ENCODE results near the gene C6orf89.
A peak's percentile ranks its signal among the peaks of the same experiment; 100 is the strongest.

The C6orf89 gene, protein sequence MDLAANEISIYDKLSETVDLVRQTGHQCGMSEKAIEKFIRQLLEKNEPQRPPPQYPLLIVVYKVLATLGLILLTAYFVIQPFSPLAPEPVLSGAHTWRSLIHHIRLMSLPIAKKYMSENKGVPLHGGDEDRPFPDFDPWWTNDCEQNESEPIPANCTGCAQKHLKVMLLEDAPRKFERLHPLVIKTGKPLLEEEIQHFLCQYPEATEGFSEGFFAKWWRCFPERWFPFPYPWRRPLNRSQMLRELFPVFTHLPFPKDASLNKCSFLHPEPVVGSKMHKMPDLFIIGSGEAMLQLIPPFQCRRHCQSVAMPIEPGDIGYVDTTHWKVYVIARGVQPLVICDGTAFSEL
- 81.5 to 232 (median 86.6) reads per million in 3 experiments for total RNA-seq

DNA sequence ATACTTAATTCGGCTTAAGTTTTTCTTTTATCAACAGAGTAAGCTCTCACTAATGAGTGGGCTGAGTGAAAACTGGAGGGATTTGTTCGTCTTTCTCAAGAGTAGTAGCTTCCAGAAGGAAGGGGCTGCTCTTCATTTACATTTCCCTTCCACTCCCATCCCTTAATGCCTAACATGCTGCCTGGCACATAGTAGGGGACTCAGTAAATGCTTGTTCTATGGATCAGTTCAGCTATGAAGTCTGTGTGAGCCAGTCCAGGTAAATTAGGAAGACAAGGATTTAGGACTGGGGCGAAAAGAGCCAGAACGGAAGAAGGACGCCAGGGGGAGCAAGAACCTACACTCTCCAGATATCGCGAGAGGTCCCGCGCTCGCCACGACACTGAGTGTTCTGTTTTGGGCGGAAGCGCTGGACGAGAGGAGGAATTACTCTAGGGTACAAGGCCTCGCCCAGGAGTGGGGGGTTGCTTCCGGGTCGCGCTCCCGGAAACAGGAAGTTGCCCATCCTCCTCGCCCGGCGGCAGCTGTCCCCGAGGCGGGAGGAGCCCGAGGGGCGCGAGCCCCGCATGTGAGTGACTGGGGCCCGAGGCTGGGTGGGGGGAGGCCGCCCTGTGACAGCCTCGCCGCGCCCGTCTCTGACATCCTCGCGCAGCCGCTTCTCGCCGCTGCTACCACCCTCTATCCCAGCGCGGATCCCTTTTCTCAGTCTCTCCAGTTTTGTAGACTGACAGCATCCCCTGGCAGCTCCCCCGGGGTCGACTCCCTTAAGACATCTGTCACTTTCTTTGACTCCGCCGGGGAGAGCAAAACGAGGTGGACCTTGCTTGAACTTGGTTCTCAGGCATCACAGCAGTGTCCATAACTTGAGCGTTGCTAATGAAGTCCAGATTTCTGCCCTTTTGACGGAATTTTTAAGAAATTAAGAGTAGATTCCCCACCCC, at the start of gene C6orf89:
C6orf89 (plus strand) TSS at position 492 of the 941 bp plus-strand sequence. CDS start 13,493 bp downstream, outside the sequence.
- DNase-seq: peak; percentile 96

DNA sequence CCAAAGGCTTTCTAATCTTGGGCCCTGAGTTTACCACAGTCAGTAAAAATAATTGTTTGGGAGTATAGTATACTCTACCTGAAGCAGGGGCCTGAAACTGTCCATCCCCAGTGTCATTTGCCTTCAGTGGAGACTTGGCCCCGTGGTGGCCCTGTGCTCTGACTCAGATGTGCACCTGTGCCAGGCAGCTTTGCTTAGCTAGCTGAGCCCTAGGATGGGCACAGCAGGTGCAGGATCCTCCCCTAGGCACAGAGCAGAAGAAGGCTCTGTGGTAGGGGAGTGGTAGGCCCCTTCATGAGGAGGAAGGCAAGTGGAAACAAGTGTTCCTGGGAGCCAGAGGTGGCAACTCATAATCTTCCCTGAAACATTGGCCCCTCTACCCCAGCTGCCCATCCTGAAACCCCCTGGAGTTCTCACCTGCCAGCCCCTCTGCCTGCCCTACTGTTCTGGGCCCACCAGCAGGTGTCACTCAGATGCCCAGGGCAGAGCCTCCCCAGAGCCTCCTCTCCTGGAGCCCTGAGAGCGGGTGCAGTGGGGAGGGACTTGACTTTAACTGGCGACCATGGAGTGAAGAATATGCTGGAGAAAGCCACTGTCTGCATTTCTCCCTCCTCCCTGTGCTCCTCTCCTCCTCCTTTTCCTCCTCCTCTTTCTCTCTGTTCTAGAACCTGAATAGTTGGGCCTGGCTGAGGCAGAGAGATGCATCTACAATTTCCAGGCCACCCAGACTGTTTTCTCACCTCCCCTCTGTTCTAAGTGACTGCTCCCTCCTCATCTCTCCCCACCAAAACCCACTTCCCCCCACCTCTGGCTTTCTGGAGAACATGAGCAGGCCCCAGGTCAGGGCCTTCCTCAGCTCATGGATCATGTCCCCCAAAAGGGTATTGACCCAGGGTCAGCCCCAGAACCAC, 49.4 kb upstream of the C6orf89 start:
- no peak for DNase-seq

DNA sequence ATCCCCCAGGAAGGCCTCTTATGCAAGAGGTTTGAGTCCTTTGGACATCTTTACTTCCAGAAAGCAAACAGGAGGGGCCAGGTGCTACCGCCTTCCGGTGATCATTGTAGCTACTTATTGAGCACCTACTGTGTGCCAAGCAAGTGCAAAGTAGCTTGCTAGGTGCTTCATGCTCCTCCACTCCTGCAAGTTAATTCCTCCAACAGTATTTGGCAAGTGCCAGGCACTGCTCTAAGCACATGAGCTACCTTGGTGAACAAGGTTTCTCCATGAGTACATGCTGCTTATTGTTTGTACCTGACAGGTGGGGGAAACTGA, 48.8 kb upstream of the C6orf89 start:
- no peak for DNase-seq

DNA sequence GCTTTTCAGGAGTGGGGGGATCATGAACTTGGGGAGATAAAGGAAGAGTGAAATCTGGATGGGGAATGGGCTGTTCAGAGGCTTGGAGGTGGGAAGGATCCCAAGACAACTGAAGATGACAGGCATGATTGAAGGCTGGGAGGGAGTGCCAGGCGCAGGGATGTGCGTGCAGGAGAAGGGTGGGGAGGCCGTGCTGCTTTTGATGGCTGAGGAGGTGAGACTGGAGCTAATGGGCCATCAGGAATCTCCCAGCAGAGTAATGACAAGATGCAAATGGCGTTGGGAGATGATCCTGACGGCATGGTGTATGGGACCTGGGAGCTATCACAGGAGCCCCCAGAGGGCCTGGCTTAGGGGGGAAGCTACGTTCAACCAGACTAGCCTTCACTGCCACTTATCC, 48.1 kb upstream of the C6orf89 start:
- no peak for DNase-seq

DNA sequence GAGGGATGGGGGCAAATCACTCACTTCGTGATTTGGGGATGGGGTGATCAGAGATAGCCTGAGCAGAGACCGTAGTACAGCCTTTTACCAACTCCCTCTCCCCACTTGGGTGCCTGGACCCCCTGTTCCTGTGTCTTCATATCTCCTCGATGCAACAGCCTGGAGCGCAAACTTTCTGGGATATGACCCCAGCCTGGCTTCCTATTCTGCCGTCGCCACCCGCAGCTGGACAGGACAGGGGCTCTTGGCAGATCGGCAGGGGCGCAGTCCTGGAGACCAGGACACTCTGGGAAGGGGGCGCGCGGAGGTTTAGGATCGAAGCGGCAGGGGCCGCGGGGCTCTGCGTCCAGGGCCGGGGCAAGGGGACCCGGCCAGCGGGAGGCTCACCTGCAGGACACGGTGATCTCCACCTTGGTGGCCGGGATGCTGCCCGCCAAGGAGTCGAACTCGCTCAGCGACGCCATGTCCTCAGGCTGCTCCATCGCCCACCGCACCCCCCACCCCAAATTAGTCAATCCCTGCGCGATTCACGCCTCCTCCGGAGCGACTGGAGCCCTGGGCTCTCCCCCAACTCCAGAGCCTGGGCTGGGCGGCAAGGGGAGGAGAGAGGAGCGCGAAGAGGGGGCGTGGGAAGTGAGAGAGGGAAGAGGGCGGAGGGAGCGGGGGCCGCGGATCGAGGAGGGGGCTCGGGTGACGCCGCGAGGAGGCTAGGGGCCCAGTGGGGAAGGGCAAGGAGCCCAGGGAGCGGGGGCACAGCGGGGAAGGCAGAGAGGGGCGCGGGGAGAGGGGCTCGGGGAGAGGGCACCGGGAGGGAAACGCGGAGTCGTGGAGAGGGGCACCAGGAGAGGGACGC, 46.6 kb upstream of the C6orf89 start, which contains the start of gene CPNE5:
CPNE5 (minus strand) TSS at position 549 of the 853 bp plus-strand sequence; CDS start at position 482, 67 bp downstream.
- DNase-seq: no peak

DNA sequence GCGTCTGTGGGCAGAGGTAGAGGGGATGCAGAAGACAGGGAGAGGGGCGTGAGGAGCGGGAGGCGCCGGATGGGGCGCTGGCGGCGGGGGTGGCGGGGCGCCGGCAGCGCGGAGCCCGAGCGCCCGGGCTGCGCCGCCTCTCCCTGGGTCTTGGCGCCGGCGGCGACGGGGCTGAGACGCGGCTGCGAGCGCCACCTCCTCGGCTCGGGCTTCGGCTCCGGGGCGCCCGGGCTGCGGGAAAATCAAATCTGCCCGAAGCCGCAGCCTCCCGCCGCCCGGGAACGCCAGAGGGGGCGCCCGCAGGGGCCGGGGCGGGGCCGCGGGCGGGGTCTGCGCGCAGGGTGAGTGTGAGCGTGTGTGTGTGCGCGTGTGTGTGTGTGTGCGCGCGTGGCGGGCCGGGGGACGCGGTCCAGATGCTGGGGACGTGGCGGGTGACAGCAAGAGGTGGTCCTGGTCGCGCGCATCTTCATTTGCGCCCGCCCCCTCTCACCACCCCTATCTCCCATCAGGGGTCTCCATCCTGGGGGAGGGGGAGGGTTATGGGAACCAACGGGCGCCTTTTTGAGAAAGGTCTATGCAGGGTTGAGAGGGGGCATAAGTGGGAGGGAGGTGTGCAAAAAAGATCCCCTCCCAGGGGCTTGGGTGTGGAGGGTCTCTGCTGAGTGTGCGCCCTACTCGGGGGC, 45.9 kb upstream of the C6orf89 start:
- DNase-seq: peak; percentile 28

DNA sequence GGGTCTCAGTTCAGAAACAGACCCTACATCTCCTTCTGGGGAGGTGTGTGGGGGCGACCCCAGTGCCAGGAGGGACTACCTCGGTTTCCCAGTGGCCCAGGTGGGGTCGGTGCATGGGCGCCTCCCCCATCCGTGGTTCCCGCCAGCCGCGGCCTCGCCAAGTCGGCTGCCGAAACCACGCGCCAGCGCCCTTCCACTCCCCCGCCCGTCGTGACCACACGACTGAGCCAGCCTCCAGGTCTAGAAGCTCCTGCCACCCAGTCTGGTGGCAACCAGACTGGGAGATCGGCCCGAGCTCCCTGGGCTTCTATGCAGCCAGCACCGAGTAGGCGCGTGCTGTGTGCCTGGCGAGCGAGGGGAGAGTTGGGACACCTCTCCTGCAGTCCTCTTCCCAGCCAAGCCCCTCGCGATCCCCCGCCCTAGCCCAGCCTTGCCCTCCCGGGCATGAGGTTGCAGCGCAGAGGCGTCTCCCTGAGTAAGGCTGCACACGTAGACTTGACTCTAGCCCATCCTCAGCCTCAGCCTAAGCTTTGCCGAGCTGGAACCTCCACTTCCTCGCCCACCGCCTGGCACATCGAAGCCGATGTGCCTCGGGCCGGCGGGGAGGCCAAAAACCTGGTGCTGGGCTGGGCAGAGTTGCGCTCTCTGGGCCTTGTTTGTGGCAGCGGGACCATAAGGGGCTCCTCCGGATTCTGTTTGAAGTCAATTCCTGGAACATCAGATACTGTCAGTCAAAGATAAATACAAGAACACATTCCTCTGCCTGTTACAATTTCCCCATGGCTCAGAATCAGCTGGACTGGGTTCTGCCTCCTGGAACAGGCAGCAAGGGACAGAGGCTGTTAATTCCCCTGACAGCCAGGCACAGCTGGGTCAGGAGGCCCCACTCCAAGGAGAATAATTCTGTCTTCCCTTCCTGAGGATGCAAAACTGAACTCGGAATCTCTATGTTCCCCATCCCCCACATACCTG, 45.0 kb upstream of the C6orf89 start:
- peak; percentile 20 for DNase-seq

DNA sequence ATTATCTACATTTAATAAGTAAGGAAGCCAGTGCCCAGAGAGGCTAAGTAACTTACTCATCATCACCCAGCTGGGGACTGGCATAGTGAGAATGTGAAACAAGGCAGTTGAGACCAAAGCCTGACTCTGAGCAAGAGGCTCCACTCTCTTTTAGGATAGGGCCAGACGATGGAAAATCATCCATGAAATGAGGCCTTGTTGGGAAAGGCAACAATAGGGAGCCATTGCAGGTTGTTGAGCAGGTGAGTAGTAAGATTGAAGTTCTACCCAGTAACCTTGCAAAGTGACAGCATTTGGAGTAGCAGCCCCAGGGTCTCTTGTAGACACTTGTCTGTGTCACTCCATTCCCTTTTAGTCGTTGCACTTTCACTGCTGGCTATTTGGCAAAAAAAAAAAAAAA, 44.0 kb upstream of the C6orf89 start:
- no peak for DNase-seq

DNA sequence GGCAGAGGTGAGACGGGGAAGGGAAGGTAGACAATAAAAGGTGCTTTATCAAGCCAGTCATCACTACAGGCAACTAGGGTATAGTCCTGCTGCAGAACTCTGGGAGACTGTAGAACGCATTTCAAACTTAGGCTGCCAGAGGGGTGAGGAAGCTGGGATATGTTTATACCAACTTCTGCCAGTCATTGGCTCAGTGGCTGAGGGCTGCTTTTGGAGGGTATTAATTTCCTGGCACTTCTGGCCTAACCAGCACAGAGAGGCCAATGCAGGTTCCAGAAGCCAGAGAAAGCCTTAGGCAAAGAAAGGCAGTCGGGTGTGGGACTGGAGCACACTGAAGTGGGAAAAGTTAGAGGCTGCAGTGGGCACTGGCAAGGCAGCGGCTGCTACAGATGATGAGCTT, 42.6 kb upstream of the C6orf89 start:
- DNase-seq: no peak

DNA sequence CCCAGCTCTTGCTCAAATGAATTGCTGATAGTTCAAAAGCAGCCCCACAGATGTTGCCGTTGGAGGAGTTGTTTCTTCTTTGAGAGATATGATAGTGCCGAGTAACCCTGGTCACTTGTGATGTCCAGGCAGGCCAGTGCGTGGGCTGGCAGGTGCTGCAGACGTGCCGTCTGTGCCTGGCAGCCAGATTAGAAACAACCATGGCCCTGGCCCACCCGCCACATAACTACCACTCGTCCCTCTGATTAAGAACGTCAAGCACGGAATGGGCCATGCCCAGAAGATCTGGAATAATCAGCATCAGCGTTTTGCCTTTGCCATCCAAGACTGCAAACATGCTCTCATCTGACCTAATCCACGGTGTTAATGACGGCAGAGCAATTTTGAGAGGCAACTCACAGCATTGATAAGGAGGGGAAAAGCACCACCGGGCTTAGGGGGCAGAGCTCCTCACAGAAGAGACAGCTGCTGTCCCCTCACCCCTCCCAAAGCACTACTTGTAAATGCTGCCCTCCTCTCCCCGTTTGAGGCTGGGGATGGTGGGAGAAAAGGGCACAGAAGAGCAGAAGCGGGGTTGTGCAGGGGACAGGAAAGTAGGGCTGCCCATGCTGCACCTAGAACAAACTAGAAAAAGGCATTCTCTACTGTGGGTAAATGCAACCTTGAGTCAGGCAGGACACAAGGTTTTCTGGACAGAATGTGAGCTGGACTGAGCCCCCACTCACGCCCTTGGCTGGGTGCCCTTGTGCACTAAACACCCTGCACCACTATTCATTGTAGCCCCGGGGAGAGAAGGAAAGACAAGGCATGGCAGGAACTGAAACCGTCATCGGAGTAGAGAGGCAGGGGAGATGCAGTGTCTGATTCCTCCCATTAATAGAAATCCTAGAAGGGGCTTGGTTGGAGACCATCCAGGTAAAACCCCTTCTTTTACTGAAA, 41.3 kb upstream of the C6orf89 start:
- DNase-seq: no peak

DNA sequence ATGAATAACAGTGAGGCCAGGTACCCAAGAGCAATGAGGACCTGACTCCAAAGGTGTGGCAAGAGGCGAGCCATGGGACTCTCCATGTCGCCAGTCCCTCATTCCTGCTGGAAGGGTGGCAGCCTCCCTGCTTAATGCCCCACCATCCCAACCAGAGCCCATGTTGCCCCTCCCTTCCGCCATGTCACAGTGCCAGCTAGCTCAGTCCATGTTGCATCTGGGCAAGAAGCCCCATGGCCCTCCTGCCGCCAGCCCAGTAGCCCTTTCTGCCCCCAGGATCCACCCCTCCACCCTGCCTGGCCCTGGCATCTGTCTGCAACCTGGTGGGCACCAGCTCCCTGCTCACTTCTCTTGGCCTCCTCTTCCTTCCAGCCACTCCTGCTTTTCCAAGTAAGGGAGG, 40.5 kb upstream of the C6orf89 start:
- no peak for DNase-seq

DNA sequence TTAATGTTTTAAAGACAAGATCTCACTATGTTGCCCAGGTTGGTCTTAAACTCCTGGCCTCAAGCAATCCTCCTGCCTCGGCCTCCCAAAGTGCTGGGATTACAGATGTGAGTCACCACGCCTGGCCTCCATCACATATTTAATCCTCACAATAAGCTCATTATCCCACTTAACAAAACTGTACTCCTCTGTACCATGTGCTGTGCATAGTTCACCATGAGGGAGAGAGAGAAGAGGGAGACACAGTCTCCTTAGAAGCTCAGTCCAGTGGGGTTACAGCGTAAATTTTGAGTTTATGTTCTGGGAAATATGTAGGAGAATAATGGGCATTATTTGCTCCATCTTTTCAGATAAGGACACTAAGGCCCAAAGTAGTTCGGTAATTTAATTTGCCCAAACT, 38.6 kb upstream of the C6orf89 start:
- DNase-seq: no peak

DNA sequence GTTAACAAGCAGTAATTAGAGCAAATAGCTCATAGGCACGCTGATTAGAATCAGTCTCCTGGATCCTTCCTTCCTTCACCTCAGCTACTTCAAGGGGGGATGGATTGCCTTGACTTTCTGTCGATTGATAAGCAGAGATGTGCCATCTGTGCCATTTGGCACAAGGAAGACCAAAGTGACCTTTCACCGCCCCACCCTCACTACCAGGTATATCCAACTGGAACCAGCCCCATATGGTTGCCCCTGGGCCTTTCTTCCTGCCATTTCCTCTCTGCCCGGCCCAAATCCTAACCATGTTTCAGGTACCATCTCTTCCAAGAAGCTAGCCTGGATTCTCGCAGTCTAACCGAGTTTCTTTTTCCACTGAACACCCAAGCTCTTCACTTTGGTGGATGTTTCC, 37.8 kb upstream of the C6orf89 start:
- DNase-seq: no peak

DNA sequence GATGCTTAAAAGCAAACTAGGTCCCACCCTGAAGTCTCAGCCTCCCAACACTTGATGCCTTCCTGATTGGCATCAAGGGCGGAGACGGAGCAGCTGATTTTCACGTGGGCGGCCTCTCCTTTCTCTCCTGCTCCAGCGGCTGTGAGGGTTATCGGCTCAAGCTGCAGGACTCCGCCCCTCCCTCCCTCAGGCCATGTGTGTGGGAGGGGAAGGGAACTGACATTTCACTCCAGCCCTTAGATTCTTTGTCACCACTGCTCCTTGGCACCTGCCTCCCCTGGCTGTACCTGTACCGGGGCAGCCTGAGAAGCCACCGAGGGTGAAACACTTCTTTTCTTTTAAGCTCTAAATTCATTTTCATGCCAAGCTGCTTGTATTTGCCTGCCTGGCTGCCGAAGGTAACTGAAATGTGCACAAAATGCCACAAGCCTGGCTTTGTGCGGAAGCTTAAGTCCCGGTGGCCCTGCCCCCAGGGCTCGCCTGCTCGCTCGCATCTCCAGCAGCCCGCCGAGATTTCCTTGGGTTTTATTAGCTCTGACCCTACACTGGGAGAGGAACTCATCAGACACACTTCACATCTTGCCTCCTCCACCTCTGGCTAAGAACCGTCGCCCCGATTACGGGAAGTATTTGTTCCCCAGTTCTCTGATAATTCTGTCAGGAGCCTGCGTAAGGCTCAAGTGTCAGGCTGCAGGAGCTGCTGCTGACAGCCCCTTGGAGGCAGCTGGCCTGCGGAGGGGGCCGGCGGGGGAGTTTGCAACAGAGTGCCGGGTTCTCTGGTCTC, 36.9 kb upstream of the C6orf89 start:
- DNase-seq: no peak

DNA sequence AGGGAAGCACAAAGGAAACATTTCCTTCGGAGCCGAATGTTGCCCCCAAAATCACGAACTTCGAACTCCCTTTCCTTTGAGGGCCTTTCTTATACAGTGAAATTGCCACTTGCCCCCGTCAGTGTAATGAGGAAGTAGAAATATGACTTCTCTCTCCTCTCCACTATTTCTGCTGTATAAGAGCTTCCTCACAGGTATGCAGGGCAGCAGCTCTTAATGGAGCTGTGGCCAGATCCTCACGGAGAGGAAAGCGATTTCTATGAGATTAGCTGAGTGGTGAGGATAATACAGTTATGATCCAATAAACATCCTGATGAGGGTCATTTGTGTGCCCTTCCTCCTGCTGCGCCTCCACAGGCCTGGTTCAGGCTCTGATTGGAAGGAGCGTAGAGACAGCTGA, 35.7 kb upstream of the C6orf89 start:
- DNase-seq: no peak

DNA sequence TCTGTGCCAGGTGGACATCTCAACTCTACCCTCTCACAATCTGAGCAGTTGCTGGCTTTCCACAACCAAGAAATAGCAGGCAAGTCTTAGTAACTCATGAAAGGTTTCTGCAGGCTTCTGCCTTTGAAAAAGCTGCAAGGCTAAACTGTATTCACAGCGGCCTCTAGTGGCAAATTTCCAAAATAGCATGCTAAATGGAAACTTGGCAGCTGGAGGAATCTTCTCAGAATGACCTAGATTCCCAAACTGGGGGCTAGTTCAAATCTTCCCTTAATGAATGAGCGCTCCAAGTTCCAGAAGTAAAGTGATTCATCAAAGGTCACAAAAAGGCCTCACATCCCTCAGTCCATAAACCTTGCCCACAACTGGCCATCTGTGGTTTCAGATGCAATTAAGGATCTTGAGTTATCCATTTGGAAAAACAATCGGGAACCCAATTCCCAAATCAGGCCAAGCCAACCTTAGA, 34.6 kb upstream of the C6orf89 start:
- peak; percentile 26 for DNase-seq

DNA sequence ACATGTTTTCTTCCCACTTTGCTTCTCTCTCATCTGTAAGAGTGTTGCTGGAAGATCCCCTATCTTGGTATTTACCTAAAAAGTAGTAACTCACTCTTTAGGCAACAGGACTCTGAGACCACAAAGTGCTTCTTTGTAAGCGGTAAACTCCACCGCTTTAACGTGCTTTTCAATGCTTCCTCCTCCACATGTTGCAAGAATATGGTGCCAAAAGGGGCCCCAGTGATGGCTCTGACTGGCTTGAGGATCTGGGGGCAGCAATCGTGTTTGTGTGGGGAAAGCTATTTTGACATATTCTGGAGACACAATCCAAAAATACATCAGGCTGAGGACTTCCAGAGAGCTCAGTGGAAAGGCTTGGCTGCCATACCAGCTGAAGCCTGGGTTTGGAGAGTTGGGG, 34.1 kb upstream of the C6orf89 start:
- no peak for DNase-seq

Measured in central memory CD4-positive, alpha-beta T cell (primary cell).